Stimulated activated CD4-positive, alpha-beta T cell treated with anti-CD3 and anti-CD28 coated beads, Interleukin-2, amount 100 ng/mL, for 4 hours (primary cell): ENCODE results near the gene ARSA.

Experiments used
- DNase-seq: peaks from one replicate; pipeline ENCODE4 v3.0.0-alpha.2; 2020; ENCODE audit warnings: low read depth

ARSA gene

GRCh38 chr22:50579752-50580151 lies 48.2 kb downstream of the ARSA start:
- no peak for DNase-seq

GRCh38 chr22:50578776-50579310 lies 49.1 kb downstream of the ARSA start:
- DNase-seq, result no peak

GRCh38 chr22:50577987-50578775 lies 49.8 kb downstream of the ARSA start, which contains the start of gene CPT1B:
TSS of gene CPT1B (minus strand) at chr22:50578427. CDS start at chr22:50577915, 512 bp downstream.
- DNase-seq, result no peak

- no peak for DNase-seq
Observed at GRCh38 chr22:50577697-50577986, 50.3 kb downstream of the ARSA start.

GRCh38 chr22:50576806-50577696 lies 50.9 kb downstream of the ARSA start:
- no peak for DNase-seq

GRCh38 chr22:50576070-50576469 lies 51.9 kb downstream of the ARSA start:
- DNase-seq, result no peak

- DNase-seq, result no peak
Observed at GRCh38 chr22:50575426-50575941, 52.5 kb downstream of the ARSA start.
